NCI-H1048 (cell line): ENCODE data around the gene GOLGA6L26.
"Not testable (repeated sequence)": the region's sequence is repeated elsewhere in the genome, so short reads cannot be mapped to it uniquely, and the experiment has no call there.

ENCODE experiments used
- DNase-seq: peaks from one replicate; lab custom pipeline; 2025; lab: John Stamatoyannopoulos, UW

GOLGA6L26 gene, protein sequence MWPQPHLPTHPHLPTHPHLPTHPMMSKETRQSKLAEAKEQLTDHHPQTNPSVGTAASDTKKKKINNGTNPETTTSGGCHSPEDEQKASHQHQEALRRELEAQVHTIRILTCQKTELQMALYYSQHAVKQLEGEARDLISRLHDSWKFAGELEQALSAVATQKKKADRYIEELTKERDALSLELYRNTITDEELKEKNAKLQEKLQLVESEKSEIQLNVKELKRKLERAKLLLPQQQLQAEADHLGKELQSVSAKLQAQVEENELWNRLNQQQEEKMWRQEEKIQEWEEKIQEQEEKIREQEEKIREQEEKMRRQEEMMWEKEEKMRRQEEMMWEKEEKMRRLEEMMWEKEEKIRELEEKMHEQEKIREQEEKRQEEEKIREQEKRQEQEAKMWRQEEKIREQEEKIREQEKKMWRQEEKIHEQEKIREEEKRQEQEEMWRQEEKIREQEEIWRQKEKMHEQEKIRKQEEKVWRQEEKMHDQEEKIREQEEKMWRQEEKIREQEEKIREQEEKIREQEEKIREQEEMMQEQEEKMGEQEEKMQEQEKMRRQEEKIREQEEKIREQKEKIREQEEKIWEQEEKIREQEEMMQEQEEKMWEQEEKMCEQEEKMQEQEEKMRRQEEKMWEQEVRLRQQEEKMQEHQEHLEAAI

DNA sequence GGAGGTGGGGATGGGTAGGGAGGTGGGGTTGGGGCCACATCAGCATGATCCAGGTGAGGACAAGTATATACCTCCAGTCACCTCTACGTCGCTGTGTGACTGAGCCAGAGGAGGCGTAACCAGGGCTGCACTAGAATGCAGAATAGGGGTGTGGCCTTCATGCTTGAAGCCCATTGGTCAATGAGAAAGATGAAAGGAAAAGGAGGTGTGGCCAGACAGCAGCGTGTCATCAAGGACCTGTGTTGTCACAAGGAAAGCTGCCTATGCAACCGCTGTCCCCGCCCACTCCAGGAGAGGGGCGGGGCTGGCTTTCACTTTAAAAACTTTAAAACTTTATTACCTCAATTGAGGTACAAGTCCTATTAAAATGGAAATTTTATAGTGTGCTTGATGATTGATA, at the start of gene GOLGA6L26:
Gene GOLGA6L26 (minus strand): TSS at position 101 of the 400 bp plus-strand sequence. CDS start 61 bp downstream, at position 40.
- not testable (repeated sequence) for DNase-seq

DNA sequence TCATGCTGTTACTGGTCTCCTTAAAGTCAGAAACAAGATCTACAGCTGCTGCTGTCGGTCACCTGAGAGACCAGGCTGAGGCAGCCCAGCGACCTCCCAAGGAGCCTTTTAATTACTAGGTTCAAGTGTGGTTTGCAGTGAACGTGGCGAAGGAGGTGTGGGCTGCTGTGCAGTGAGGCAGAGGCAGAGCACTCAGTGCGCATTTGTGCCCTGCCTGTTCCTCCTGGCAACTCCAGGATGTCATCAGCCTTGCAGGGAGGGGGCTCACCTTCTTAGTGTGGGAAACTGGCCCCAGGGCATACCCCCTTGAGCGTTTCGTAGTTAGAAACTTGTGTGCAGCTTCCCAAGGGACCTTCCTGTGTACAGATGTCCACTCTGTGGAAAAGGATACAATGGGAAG, 47.2 kb upstream of the GOLGA6L26 start:
- not testable (repeated sequence) for DNase-seq

DNA sequence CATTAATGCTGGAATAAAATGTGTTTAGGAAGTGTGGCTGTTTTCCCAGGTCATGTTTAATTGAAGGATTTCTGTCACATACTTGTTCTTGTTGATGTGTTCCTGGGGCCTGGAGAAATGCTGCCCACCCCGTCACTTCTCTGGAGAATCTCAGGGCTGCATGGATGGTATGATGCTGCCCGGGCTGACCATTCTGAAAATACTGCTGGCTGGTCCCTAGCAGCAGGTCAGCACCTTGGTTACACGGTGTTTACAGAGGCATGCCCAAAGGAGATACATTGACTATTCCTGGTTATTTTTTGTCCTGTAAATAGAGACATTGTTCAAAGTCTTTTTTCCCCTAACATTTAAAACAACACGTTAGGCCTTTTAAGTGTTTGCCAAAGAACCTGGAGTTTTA, 46.7 kb upstream of the GOLGA6L26 start:
- DNase-seq: not testable (repeated sequence)

DNA sequence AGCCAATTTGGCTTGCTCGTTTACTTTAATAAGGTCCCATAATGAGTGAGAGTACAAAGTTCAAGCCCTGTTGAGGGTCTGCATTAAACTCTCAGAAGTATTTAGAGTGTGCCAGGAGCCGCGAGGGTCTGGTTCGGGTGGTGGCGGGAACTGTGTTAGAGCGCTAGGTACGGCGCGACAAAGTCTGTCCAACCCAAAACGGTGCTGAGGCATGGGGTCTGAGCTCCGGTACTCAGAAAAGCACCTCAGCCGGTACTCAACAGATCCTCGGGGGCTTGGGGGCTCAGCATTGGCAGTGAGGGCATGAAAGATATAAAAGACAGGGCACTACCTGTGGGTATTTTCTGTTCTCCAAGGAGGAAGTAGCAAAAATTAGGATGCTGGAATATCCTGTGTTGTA, 45.0 kb upstream of the GOLGA6L26 start:
- DNase-seq: not testable (repeated sequence)

DNA sequence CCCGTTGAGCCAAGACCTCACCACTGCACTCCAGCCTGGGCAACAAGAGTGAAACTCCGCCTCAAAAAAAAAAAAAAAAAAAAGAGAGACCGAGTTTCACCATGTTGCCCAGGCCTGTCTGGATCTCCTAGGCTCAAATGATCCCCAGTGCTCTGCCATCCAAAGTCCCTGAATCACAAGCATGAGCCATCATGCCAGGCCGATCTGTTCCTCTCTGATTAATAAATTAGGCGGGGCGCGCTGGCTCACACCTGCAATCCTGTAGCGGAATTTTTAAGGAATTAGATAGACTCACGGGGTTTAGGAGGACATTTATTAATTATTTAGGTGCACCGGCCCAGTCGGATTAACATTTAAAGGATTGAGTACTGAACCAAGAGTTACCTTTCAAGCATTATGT, 40.2 kb upstream of the GOLGA6L26 start:
- not testable (repeated sequence) for DNase-seq

DNA sequence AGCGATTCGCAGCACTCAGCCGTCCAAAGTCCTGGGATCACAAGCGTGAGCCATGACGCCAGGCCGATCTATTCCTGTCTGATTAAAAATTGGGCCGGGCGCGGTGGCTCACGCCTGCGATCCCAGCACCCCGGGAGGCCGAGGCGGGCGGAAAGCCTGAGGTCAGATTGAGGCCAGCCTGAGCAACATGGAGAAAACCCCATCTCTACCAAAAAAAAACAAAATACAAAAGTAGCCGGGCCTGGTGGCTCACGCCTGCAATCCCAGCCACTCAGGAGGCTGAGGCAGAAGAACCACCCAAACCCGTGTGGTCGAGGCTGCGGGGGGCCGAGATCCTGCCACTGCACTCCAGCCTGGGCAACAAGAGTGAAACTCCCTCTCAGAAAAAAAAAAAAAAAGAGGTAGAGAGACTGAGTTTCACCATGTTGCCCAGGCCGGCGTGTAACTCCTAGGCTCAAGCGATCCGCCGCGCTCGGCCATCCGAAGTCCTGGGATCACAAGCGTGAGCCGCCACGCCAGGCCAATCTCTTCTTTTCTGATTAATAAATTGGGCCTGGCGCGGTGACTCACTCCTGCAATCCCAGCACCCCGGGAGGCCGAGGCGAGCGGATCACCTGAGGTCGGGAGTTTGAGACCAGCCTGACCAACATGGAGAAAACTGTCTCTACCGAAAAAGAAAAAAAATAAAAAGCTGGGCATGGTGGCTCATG, 39.0 kb upstream of the GOLGA6L26 start:
- DNase-seq: not testable (repeated sequence)

DNA sequence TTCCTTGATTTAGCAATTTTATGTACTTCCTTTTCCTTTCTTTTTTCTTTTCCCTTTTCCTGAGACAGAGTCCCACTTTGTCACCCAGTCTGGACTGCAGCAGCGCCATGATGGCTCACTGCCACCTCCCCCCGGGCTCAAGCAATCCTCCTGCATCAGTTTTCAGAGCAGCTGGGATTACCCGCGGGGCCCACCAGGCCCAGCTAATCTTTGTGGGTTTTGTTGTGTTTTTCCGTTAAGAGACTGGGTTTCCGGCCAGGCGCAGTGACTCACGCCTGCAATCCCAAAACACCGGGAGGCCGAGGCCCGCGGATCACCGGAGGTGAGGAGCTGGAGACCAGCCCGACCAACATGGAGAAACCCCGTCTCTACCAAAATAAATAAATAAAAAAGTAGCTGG, 38.3 kb upstream of the GOLGA6L26 start:
- DNase-seq: no peak

DNA sequence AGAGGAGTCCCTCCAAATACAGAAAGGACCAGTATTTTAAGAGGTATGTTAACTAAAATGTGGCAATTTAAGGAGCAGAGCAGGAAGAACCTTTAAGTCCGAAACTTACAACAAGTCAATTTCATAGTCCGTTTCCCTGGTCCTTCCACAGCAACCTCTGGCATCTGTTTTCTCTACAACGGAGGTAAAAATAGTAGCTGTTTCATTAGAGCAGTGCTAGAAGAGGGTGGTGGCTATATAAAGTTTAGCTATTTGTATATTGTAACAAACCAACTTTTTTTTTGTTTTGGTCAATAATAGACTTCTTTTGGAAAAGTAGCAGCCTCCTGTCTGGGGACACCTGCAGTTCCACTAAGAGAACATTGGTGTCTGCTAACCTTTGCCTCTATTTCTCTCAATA, 37.9 kb upstream of the GOLGA6L26 start:
- DNase-seq: not testable (repeated sequence)

DNA sequence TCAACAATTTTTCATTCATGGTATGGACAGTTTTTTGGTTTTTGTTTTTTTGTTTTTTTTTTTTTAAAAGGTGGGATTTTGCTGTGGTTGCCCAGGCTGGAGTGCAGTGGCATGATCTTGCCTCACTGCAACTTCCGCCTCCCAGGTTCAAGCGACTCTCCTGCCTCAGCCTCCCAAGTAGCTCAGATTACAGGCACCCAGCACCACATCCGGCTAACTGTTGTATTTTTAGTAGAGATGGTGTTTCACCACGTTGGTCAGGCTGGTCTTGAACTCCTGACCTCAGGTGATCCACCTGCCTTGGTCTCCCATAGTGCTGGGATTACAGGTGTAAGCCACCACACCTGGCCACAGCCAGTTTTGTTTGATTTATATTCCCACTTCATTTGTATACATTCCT, 37.1 kb upstream of the GOLGA6L26 start:
- not testable (repeated sequence) for DNase-seq

DNA sequence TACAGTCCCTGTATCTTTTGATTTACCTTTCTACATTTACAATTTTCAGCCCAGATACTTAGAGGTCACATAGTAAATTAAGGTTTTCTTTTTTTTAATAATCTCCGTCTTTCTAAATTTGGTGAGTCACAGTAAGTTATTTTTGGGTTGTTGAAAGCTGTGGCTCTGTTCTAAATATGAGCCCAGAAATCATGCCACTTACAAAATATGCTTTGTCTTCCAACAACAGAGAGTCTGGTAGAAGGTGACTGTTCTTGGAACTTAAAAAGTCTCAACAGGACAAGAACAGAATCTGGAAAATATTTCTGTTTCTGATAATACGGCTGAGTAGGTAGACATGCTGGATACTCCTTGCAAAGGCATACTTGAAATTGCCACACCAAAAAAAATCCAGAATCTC, 36.6 kb upstream of the GOLGA6L26 start:
- no peak for DNase-seq

DNA sequence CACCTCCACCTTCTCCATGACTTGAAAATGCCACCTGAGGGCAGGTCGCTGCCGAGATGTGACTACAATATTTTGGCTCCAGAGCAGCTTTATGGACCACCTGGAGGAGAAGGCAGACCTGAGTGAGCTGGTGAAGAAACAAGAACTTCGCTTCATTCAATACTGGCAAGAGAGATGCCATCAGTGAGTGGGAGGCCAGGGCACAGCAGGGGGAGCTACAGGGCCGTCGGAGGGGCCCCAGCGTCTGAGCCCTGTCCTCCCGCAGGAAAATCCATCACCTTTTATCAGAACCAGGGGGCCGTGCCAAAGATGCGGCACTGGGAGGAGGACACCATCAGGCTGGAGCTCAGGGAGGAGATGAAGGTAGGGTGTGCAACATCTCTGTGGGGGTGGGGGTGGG, 30.3 kb upstream of the GOLGA6L26 start:
- DNase-seq: not testable (repeated sequence)

DNA sequence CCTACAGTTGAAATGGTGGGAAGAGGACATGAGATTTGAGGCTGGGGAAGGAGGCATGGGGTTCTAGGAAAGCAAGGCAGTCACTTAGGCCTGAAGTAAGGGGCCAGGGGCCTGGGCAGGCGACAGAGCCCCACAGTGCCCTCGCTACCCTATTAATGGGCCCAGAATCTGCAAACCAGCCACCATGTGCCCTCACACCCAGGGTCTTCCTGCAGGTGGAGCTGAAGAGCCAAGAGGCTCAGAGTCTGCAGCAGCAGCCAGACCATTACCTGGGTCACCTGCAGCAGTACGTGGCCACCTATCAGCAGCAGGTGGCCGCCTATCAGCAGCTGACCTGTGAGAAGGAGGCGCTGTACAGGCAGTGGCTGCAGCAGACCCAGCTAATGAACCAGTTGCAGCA, 28.6 kb upstream of the GOLGA6L26 start:
- not testable (repeated sequence) for DNase-seq

DNA sequence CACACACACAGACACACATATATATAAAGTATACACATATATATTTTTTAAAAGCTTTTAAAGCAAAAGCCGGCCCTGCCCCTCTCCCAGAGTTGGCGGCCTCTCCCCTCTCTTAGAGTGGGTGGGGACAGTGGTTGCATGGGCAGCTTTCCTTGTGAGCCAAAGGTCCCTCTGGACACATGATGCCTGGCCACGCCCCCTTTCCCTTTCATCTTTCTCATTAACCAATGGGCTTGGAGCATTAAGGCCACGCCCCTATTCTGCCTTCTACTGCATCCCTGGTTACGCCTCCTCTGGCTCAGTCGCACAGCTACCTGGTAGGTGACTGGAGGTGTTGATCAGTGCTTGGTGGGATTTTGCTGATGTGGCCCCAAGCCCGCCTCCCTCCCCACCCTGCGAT, 20.5 kb upstream of the GOLGA6L26 start, which contains the start of gene GOLGA8S:
Gene GOLGA8S (plus strand): TSS at position 301 of the 400 bp plus-strand sequence. CDS start 62 bp downstream, at position 363.
- not testable (repeated sequence) for DNase-seq

DNA sequence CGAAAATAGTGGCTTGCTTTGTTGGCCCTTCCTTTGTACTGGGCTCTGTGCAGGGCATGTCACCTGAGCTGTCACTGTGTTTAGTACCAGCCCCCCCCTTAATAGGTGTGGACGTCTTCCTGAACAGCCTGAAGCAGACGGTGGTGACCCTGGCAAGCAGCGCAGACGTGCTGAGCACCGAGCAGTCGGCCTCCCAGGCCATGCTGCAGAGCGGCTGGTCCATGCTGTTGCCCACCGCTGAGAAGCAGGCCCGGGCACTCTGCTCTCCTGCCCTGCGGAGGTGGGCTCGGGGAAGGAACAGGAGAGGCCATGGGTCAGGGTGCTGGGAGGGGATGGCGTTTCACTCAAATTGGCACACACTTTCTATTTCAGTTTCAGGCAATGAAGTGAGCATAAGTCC, 22.8 kb downstream of the GOLGA6L26 start:
- DNase-seq: not testable (repeated sequence)

DNA sequence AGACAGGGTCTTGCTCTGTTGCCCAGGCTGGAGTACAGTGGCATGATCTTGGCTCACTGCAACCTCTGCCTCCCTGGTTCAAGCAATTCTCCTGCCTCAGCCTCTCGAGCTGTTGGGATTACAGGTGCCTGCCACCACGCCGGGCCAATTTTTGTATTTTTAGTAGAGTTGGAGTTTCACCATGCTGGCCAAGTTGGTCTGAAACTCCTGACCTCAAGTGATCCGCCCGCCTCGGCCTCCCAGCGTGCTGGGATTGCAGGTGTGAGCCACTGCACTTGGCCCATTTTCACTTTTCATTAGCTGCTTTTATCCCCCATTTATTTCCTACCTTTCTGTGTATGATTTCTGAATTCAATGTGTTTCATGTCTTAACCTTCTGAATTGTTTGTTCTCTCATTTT, 28.1 kb downstream of the GOLGA6L26 start:
- DNase-seq: not testable (repeated sequence)

DNA sequence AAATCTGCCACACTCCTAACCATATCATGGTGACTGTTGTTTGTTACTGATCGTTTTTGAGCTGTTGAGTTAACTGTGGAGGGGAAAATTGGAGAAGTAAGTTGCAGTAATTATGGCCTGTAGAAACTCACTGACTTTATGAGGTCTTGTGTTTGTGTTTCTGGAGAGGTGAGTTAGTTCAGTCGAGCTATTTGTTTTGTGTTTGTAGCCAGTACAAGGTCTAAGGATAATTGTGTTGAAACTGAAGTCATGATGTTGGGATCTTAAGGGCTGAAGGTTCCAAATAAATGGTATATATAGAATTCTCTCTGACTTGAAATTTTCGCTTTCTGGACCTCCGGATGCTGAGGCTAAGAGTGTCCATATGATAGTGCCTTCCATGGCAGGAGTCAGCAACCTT, 29.2 kb downstream of the GOLGA6L26 start:
- DNase-seq: not testable (repeated sequence)

DNA sequence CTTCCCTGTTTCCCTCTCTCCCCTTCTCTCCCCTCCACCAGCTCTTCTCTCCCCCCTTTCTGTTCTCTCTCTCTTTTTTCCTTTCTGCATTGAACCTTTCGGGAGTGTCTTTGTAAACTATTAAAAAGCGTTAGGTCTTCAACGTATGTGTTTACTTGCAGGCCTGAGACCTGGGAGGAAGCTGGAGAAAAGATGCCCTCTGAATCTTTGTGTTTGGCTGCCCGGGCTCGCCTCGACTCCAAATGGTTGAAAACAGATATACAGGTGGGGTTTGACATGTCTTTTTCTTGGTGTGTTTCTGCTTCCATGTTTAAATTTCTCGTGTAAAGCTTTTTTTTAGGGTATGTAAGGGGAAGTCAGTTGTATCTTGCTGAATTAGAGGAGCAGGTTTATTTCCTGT, 29.7 kb downstream of the GOLGA6L26 start:
- not testable (repeated sequence) for DNase-seq

DNA sequence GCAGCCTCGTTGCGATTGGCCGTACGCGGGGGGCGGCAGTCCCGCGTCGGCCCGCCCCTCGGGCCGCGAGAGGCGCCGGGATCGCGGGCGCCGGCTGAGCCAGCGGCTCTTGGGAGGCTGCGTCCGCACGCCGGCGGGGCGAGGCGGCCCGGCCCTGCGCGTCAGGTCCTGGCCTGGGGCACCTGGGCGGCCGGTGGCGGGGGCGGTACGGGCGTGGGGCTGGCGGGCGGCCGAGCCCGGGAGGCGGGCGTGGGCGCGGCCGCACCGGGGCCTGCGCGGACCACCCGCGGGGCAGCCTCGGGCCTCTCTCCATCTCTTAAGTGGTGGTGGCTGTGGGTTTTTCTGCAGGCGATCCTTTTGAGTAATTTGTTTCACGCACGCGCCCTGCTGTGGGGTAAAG, 30.3 kb downstream of the GOLGA6L26 start:
- DNase-seq: not testable (repeated sequence)

DNA sequence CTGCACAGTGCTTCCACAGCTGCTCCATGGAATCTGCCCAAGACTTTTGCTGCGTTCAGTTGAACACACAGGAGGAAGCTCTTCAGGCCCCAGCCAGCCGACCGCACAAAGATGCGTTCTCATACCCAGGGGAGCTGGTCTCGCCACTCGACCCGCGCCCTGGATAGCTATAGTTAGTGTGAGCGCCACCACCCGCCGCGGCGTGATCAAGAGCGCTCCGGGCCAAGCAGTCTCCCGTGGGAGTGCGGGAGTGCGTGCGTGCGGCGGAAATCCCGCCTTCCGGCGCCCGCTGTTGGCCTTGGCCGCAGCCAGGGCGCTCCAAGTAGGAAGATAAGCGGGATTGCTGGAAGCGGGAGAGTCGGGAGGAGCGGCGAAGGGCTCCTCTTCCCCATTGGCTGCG, 30.8 kb downstream of the GOLGA6L26 start:
- DNase-seq: not testable (repeated sequence)
